Cardiac muscle cell (in vitro differentiated cells and primary cell): ENCODE data around the gene SERPIND1. TPM values are rescaled to one million over a fixed set of nuclear protein-coding genes. Genes with fewer than 3 reads are reported as not detected.

Source experiments
- polyA plus RNA-seq: library from polyadenylated mRNA; unstranded; fragments of >200 nt; fragmentation: Nextera tagmentation; extraction: Ambion mirVana; gene quantifications from 2 replicates; pipeline ENCODE4 v1.2.1, GENCODE V29; 2016
- total RNA-seq: library from RNA; depleted of rRNA; stranded (reverse); fragments of >200 nt; gene quantifications from 2 replicates; pipeline ENCODE4 v1.2.3, GENCODE V29; 2016

SERPIND1 gene
- total and polyA plus RNA-seq, 2 experiments from 2014 or later: 0.94 to 1.3 TPM

Other genes with a start within 250 kb of the SERPIND1 start
- 83.3 and 83.7 TPM in 2 replicates for gene PI4KA, start 84.7 kb downstream of the SERPIND1 start, total RNA-seq
- gene PI4KA, start 84.7 kb downstream of the SERPIND1 start, polyA plus RNA-seq: 85.2 and 95.9 TPM in 2 replicates
- 22.0 and 25.2 TPM in 2 replicates for gene SNAP29, start 84.9 kb downstream of the SERPIND1 start, total RNA-seq
- gene SNAP29, start 84.9 kb downstream of the SERPIND1 start, polyA plus RNA-seq: 37.9 and 38.1 TPM in 2 replicates
- gene CRKL, start 143.3 kb downstream of the SERPIND1 start, total RNA-seq: 74.3 and 80.9 TPM in 2 replicates
- gene CRKL, start 143.3 kb downstream of the SERPIND1 start, polyA plus RNA-seq: 42.4 and 60.1 TPM in 2 replicates
- 2.0 and 4.8 TPM in 2 replicates for gene AIFM3, start 193.1 kb downstream of the SERPIND1 start, total RNA-seq
- 0.67 and 0.87 TPM in 2 replicates for gene AIFM3, start 193.1 kb downstream of the SERPIND1 start, polyA plus RNA-seq
- 50.8 and 62.6 TPM in 2 replicates for gene LZTR1, start 208.2 kb downstream of the SERPIND1 start, total RNA-seq
- gene LZTR1, start 208.2 kb downstream of the SERPIND1 start, polyA plus RNA-seq: 41.7 and 60.9 TPM in 2 replicates
- gene THAP7, start 228.0 kb downstream of the SERPIND1 start, total RNA-seq: 61.1 and 69.8 TPM in 2 replicates
- 47.5 and 49.7 TPM in 2 replicates for gene THAP7, start 228.0 kb downstream of the SERPIND1 start, polyA plus RNA-seq
- gene P2RX6, start 241.1 kb downstream of the SERPIND1 start, total RNA-seq: 8.6 and 11.8 TPM in 2 replicates
- gene P2RX6, start 241.1 kb downstream of the SERPIND1 start, polyA plus RNA-seq: 7.9 and 8.9 TPM in 2 replicates